Stimulated activated CD8-positive, alpha-beta memory T cell treated with anti-CD3 and anti-CD28 coated beads, Interleukin-2, amount 100 ng/mL, for 1 hour (primary cell): ENCODE results near the gene NDUFV1.
"Not testable (repeated sequence)": the region's sequence is repeated elsewhere in the genome, so short reads cannot be mapped to it uniquely, and the experiment has no call there.

Experiments
- DNase-seq, 2 donors: peaks; one replicate each; pipeline ENCODE4 v3.0.0-alpha.2; 2020; ENCODE audit warnings: low read depth in 2 of 2

NDUFV1 gene

DNA sequence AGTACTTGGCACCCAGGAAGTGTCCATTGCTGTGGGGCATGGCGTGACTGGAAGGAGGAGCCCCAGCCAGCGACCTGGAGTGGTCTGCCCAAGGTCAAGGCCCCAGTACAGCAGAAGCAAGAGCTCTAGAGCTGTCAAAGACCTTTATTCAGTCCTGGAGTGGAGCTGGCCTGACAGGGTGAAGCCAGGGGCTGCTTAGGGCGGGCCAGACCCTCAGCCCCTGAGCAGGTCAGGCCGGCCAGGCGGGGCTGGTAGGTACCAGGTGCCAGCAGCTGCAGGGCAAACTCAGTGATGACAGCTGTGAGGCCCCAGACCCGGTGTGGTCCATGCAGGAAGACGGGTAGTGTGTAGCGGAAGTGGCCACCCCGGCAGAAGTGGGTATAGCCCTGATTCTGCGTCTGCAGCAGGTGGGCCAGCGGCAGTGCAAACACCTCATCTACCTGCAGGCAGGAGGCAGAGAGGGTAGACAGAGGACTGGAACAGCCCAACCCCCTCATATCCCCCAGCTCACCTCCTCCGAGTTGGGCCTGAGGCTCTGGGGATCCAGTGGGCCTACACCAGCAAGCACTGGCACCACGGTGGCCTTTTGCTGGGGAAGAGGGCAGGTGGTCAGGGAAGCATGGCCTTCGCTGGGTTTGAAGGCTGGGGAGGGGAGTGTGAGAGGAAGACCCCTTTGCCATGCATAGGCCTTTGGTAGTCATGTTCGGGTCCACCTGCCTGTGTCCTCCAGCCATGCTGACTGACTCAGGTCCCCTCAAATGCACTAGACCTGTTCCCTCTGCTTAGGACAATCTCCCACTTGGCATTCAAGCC is 21.3 kb downstream of the NDUFV1 start:
- no peak for DNase-seq

DNA sequence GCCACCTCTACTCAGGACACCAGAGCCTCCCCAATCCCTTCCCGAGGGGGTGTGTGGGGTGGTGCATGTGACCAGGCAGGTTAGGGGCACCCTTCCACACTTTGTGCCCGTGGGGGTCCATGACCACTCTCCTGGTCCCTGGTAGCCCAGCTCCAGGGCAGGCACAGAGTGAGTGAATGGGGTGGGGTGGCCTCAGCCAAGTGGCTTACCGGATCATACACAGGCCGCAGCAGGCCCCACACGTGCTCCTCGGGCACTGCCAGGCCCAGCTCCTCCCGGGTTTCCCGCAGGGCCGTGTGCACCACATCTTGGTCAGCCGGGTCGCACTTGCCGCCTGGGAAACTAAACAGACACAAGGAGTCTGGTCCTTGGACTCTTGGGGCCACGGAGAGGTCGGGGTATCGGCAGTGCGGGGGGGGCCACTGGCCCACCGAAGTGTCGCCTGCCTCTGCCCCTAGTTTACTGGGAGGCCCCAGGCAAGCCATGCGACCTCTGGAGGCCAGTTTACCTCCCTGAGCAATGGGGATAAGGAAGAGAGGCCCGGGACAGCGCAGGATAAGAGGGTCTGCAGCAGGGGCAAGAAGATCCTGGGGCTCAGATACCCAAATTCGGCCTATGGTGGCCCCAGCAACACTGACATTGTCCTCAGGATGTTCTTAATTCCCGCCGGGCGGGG is 22.1 kb downstream of the NDUFV1 start:
- no peak for DNase-seq

DNA sequence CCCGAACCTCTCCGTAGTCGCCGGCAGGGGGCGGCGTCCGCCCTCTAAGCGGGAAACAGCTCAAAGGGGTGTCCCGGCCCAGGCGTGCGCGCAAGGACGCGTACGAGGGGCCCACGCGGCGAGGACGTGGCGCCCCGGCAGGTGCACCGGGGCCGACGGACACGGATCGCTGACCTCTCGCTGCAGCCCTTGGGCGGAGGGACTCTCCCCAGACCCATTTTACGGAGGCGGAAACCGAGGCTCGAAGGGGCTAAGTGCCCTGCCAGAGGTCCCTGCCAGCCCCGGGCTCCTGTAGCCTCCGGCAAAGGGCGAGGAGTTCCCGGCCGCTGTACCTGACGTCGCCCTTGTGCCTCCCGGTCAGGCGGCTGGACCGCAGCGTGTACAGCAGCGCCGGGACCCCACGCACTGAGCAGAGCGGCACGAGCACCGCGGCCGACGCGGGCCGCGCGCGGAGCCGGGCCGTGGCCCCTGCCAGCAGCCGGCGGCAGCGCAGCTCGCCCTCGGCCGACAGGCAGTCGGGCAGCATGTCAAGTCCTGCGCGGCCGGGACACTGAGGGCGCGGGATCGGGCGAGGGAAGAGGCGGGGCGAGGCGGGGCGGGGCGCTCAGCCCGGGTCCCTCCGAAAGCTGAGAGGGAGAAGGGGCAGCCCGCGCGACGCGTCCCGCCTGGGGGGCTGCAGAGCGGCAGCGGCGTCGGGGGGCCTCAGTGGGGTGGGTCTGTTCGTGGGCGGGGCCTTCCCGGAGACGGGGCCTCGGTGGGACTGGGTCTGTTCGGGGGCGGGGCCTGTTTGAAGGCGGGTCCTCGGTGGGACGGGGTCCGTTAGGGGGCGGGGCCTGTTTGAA is 22.9 kb downstream of the NDUFV1 start, which contains the start of gene NUDT8:
Gene NUDT8, minus strand, starts transcription at position 552 of the 842 bp plus-strand sequence. Its CDS starts 26 bp downstream, at position 526.
- DNase-seq, result peak; percentile 70 to 83

GRCh38 chr11:67630228-67630942 is 23.6 kb downstream of the NDUFV1 start:
- peak; percentile 87 to 96 for DNase-seq

DNA sequence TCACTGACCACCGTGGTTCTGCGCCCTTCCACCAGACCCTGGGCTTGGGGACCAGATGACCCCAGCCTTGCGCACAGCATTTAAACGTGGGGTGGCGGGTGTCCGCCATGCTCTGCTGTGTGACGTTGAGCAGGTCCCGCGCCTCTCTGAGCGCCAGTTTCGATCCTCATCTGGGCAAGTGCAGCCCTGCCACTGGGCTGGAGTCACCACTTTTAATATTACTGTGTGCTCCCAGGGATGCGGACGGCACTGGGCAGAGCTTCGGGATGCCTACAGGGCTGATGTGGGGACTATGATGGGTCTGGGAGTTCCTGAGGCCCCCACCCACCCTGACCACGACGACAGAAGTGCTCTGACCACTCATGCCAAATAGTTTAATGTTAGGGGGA is 24.2 kb downstream of the NDUFV1 start:
- no peak for DNase-seq

DNA sequence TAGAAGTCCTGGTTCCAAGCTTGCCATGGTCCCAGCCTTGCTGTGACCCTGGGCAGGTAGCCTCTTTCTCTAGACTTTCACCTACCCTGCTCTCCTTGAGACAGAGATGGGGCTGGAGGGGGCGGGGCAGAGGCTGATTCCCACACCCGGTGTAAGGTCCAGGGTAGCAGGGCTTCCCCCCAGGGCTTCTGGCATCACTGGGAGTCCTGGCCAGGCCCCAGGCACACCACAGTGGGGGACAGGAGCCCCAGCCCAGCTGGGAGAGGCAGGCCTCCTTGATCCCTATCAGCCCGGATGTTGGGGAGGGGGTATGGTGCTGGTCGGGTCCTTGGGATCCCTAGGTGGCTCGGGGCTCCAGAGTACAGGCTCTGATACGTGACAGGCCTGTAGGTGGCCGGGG is 24.7 kb downstream of the NDUFV1 start:
- DNase-seq, result no peak

GRCh38 chr11:67631853-67632174 is 25.1 kb downstream of the NDUFV1 start:
- no peak for DNase-seq

GRCh38 chr11:67632175-67632981 is 25.6 kb downstream of the NDUFV1 start:
- no peak for DNase-seq

- no peak for DNase-seq
Observed at GRCh38 chr11:67632982-67633755, 26.4 kb downstream of the NDUFV1 start.

DNA sequence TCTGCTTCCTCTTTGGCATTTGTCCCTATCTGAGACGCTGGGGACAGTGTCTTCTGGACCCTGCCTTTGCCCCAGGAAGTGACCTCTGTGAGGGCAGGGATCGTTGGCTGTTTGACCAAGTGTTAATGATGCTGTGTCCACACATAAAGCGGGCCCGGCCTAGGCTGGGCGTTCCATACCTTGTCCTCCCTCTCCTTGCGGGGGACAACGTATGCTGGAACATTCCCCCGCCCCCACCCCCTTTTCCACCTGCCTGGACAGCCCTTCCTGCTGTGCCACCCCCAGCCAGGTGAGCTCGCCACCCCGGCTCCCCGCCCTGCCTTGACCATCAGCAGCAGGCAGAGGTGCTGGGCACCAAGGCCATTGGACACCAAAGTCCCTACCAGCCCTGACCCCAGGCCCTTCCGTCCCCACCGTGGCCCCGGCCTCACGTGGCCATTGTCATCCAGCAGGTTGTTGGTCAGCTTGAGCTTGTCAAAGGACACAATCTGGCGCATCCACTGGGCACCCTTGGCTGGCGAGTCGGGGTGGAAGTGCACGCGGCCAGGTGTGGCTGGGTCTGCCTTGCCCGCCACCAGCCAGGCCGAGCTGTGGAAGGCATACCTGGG is 27.1 kb downstream of the NDUFV1 start:
- no peak for DNase-seq

DNA sequence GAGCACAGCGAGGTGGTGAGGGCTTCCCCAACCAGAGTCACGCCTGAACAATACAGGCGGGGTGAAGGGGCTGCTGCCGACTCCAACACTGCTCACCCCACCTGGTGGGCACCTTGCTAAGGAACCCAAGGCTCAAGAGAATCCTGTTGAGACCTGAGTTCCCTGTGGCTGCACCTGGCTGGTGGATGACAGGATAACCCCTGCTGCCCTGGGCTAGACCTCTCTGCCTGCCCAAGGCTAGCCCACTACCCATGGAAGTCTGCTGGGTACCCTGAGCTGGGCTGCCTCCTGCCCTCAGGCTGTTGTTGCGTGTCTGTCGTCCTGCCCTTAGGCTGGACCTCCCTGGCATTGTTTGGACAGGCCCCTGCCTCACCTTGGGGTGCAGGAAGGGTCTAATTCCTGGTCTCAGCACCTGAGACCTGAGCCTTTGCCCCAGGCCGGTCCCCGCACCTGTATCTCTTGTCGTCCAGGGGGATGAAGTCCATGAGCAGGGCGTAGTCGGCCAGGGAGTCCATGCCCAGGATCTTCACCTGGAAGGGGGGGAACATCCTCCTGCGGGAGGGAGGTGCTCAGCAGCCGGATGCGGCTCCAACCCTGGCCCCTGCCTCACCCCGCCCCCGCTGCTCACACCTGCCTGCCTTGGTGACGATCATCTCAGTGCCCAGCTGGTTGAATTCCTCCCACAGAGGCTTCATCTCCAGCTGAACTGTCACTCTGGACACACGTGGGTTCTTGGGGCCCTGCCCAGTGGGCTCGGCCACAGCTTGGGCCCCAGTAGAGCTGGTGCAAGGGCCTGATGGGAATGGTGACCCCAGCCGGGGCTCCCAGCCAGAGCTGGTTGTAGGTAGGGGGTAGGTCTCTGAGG is 27.9 kb downstream of the NDUFV1 start:
- DNase-seq, result no peak

- DNase-seq, result no peak
Observed at GRCh38 chr11:67635231-67635521, 28.4 kb downstream of the NDUFV1 start.

GRCh38 chr11:67636962-67637361 is 30.2 kb downstream of the NDUFV1 start:
- no peak for DNase-seq

DNA sequence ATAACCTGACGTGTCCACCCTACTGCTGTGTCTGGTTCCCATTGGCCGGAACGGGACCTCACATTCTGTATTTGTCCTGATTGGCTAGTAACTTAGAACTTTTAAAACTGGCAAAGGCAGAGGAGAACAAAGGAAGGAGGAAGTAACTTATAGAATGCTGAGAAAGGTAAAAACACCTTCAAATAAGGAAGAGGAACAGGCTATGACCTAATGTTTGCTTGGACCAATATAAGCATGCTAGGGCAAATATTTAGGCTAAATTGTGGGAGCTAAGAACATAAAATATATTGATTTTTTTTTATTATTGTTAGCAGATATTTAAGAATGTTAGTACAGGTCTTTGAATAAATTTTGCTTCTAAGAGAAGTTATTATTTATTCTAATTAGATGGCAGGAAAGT is 30.7 kb downstream of the NDUFV1 start:
- DNase-seq, result not testable (repeated sequence)

DNA sequence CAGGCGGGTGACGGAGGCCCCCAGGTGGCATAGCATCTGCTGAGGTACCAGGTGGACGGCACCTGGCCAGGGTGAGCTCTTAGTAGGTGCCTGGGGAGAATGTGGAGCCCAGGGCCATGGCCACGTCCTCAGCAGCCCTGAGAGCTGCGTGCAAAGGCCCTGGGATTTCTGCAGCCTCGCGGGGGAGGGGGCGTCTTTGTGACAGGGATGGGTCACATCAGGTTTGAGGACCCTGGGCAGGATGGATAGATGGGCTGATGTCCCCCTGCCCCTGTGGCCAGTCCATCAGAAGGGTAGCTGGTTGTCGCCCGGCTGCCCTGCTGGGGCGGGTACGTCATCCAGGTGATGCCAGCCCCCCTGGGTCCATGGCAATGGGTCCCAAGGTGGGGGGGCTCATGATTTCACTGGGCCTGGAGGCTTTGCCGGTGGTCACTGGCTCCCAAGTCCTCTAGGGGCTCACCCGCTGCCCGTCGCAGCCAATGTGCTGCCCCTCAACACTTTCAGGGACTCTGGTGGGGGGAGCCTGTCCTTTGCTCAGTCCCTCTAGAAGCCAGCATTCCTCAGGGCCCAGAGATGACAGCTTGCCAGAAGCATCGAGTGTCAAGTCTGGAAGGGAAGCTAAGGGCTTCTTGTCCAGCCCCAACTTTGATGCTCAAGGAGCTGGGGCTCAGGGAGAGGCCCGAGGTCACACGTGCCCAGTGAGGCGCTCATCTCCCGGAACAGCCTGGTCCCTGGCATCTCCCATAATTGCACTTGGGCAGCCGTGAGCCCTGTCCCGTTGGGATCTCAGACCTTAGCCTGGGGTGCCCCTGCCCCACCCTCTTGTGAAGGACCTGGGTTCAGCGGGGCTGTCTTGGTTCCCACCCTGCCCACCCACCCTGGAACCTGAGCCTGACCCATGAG is 32.0 kb downstream of the NDUFV1 start:
- no peak for DNase-seq

DNA sequence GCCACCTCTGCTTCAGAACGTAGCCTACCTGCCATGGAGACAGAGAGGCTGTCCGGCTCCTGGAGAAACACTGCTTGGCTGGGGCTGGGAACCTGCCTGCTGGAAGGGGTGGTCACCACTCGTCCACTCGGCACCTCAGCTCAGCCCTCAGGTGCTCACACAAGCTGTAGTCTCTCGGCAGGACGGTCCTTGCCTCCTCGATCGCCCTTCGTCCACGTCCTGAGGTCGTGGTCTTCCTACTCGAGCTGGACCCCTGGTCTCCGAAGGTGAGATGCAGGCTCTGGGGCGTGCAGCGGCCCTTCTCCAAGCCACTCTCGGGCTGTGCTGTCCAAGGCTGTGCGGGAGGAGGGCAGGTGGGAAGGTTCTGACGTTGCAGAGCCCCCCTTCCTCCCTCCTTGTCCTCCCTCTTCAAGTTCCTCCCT is 32.7 kb downstream of the NDUFV1 start, which contains the start of gene TBX10:
Gene TBX10, minus strand, starts transcription at position 326 of the 422 bp plus-strand sequence. Its CDS starts 291 bp downstream, at position 35.
- no peak for DNase-seq

- DNase-seq, result peak in 1 of 2 donors; percentile 27
Observed at GRCh38 chr11:67640021-67640757, 33.5 kb downstream of the NDUFV1 start.
